ENCODE data around the gene HM13. TPM values are rescaled to one million over a fixed set of nuclear protein-coding genes. Genes with fewer than 3 reads are reported as not detected.

Gene HM13
- total RNA-seq, 1 experiment from 2014 or later, result 69.6 TPM

DNA sequence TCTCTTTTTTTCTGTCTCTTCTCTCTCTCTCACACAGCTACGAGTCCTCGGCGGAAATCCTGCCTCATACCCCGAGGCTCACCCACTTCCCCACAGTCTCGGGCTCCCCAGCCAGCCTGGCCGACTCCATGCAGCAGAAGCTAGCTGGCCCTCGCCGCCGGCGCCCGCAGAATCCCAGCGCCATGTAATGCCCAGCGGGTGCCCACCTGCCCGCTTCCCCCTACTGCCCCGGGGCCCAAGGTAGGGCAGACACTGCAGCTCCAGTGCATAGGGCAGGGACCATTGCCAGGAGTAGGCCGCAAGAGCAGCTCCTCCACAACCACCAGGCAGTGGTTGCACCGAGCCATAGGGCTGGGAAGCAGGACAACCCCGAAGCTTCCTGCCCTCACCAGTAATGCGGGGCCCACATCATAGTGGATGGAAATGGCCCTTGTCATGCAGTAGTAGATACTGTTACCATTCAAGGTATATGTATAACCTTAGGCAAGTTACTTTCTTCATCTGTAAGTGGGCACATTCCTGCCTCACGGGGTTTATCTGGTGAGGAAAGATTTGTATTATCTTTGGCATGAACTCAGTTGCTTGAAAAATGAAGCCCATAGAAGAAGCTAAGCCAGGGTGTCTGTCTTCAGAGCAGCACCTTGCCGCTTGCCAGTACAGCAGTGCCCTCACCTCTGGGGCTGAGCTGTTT is 53.9 kb downstream of the HM13 start:
- Histone ChIP-seq H3K79me2 (ENCODE audit: low read length) (no peaks in the 10 kb centered on the region), H3K4me2 (ENCODE audit: low read depth, low read length, poor library complexity, severe bottlenecking) (no peak overlapping the region), H3K27me3 (ENCODE audit: low read length) (no peaks in the 10 kb centered on the region), H4K20me1 (ENCODE audit: insufficient read depth, low read depth, low read length) (no peaks in the 10 kb centered on the region), H3K36me3 (ENCODE audit: insufficient read depth, low read length) (peaks cover 13% of the 10 kb centered on the region; the same call in 1 of the 2 replicates), H3K9me3 (ENCODE audit: low read length) (no peaks in the 10 kb centered on the region), H3K4me3 (ENCODE audit: low read length) (no peak overlapping the region), H3K4me1 (ENCODE audit: low read length) (peaks cover 11% of the 10 kb centered on the region), H3K9me2 (replicated peaks; ENCODE audit: insufficient read depth, low read length) (no peaks in the 10 kb centered on the region), H3K9ac (ENCODE audit: low read length) (no peak overlapping the region), H3K27ac (ENCODE audit: low read length) (no peak overlapping the region), H2AFZ (ENCODE audit: low read length) (no peak overlapping the region)
- no peak for DNase-seq

DNA sequence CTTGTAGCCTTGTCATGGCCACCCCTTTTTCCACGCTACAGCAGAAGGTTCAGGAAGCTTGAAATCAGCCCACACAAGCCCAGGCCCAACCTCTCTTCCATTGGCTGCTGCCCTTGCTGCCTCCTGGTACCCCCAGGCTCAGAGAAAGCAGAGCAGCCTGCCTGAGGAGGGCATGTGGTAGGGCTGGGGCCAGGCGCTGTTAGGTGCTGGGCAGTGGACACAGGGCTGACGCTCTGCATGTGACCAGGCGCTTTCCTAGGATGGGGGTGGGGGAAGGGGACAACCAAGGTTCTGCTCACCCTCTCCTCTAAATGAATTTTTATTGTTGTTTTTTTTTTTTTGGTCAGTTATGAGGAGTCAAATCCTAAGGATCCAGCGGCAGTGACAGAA is 54.5 kb downstream of the HM13 start:
- no peak overlapping the region for H3K27ac ChIP-seq (ENCODE audit: low read length)
- DNase-seq, result no peak
- no peaks in the 10 kb centered on the region for H3K9me2 ChIP-seq (replicated peaks; ENCODE audit: insufficient read depth, low read length)
- H3K4me1 ChIP-seq (ENCODE audit: low read length), result peaks cover 17% of the 10 kb centered on the region
- H3K79me2 ChIP-seq (ENCODE audit: low read length), result no peaks in the 10 kb centered on the region
- no peak overlapping the region for H3K4me3 ChIP-seq (ENCODE audit: low read length)
- 0 out of 2 replicates have a peak, but pooled peaks cover 10% of the 10 kb centered on the region for H3K36me3 ChIP-seq (ENCODE audit: insufficient read depth, low read length)
- no peaks in the 10 kb centered on the region for H4K20me1 ChIP-seq (ENCODE audit: insufficient read depth, low read depth, low read length)
- H3K9me3 ChIP-seq (ENCODE audit: low read length), result no peaks in the 10 kb centered on the region
- no peaks in the 10 kb centered on the region for H3K27me3 ChIP-seq (ENCODE audit: low read length)
- H2AFZ ChIP-seq (ENCODE audit: low read length), result no peak overlapping the region
- H3K9ac ChIP-seq (ENCODE audit: low read length), result no peak overlapping the region
- no peak overlapping the region for H3K4me2 ChIP-seq (ENCODE audit: low read depth, low read length, poor library complexity, severe bottlenecking)

GRCh38 chr20:31569163-31570020 is 55.1 kb downstream of the HM13 start:
- Histone ChIP-seq H3K4me2 (ENCODE audit: low read depth, low read length, poor library complexity, severe bottlenecking) (no peak overlapping the region), H2AFZ (ENCODE audit: low read length) (no peak overlapping the region), H4K20me1 (ENCODE audit: insufficient read depth, low read depth, low read length) (no peaks in the 10 kb centered on the region), H3K9me2 (replicated peaks; ENCODE audit: insufficient read depth, low read length) (no peaks in the 10 kb centered on the region), H3K79me2 (ENCODE audit: low read length) (no peaks in the 10 kb centered on the region), H3K36me3 (ENCODE audit: insufficient read depth, low read length) (0 out of 2 replicates have a peak, but pooled peaks cover 4% of the 10 kb centered on the region), H3K9ac (ENCODE audit: low read length) (no peak overlapping the region), H3K4me3 (ENCODE audit: low read length) (no peak overlapping the region), H3K27me3 (ENCODE audit: low read length) (no peaks in the 10 kb centered on the region), H3K9me3 (ENCODE audit: low read length) (no peaks in the 10 kb centered on the region), H3K27ac (ENCODE audit: low read length) (no peak overlapping the region), H3K4me1 (ENCODE audit: low read length) (peaks cover 18% of the 10 kb centered on the region)
- DNase-seq, result peak; percentile 81

DNA sequence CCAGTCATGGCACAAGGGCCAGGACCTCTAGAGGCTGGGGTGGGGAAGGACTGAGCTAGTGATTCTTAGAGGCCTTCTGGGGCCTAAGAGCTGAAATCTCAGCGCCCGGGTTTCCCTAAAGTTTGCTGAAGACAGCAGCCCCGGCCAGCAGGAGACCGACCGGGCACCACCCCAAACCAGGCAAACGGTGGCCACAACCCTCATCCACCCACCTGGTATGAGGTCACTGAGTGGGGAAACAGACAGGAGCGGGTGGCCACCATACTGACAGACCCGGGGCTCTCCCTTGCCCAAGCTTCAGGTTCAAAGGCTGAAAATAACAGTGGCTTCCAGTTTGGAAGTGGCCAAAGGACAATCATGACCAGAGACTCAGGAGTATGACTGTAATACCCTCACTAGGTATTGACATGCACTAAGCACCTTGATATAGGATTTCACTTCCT is 55.8 kb downstream of the HM13 start:
- no peak for DNase-seq
- H2AFZ ChIP-seq (ENCODE audit: low read length), result no peak overlapping the region
- H3K9ac ChIP-seq (ENCODE audit: low read length), result no peak overlapping the region
- H3K4me1 ChIP-seq (ENCODE audit: low read length), result peaks cover 18% of the 10 kb centered on the region
- H3K27me3 ChIP-seq (ENCODE audit: low read length), result no peaks in the 10 kb centered on the region
- 0 out of 2 replicates have a peak, but pooled peaks cover 3% of the 10 kb centered on the region for H3K36me3 ChIP-seq (ENCODE audit: insufficient read depth, low read length)
- no peaks in the 10 kb centered on the region for H4K20me1 ChIP-seq (ENCODE audit: insufficient read depth, low read depth, low read length)
- no peaks in the 10 kb centered on the region for H3K9me2 ChIP-seq (replicated peaks; ENCODE audit: insufficient read depth, low read length)
- H3K4me3 ChIP-seq (ENCODE audit: low read length), result no peak overlapping the region
- H3K9me3 ChIP-seq (ENCODE audit: low read length), result no peaks in the 10 kb centered on the region
- no peaks in the 10 kb centered on the region for H3K79me2 ChIP-seq (ENCODE audit: low read length)
- H3K4me2 ChIP-seq (ENCODE audit: low read depth, low read length, poor library complexity, severe bottlenecking), result no peak overlapping the region
- H3K27ac ChIP-seq (ENCODE audit: low read length), result no peak overlapping the region

DNA sequence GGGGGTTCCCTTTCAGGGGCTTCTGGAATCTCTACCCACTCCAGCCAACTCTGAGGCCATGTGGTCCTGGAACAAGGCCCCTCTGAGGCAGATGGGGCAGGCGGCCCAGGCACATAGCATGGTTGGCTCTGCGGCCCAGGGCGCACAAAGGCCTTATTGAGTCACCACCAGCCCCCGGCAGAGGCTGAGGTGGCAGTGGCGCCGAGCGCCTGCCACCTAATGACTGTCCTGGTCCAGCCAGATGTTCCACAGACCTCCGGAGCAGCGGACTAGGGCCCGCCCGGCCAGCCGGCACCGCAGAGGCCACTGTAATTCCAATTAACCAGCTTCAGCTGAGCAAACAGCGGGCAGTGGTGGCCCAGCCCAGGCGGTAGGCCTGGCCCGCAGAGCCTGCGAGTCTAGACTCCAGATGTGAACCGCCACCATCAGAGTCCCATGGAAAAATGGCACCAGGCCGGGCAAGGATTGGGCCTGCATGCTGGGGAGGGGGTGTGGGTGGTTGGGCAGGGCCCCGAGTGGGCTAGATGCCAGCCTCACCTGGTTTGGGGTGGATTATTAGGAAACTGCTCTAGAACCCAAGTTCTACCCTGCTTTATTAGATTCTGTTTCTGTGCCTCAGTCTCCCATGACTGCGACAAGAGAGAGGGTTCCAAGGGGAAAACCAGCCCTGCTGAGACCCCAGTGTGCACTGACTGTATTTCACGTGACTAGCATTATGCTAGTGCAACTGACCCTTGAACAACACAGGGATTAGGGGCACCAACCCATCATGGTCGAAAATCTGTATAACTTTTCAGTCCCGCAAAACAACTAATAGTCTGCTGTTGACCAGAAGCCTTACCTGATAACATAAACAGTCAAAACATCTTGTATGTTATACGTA is 56.7 kb downstream of the HM13 start:
- no peak overlapping the region for H3K4me2 ChIP-seq (ENCODE audit: low read depth, low read length, poor library complexity, severe bottlenecking)
- H3K9me3 ChIP-seq (ENCODE audit: low read length), result no peaks in the 10 kb centered on the region
- no peak for DNase-seq
- no peaks in the 10 kb centered on the region for H4K20me1 ChIP-seq (ENCODE audit: insufficient read depth, low read depth, low read length)
- no peak overlapping the region for H3K4me3 ChIP-seq (ENCODE audit: low read length)
- H2AFZ ChIP-seq (ENCODE audit: low read length), result no peak overlapping the region
- 0 out of 2 replicates have a peak, but pooled peaks cover 3% of the 10 kb centered on the region for H3K36me3 ChIP-seq (ENCODE audit: insufficient read depth, low read length)
- H3K79me2 ChIP-seq (ENCODE audit: low read length), result no peaks in the 10 kb centered on the region
- peaks cover 18% of the 10 kb centered on the region for H3K4me1 ChIP-seq (ENCODE audit: low read length)
- no peaks in the 10 kb centered on the region for H3K27me3 ChIP-seq (ENCODE audit: low read length)
- no peak overlapping the region for H3K27ac ChIP-seq (ENCODE audit: low read length)
- H3K9ac ChIP-seq (ENCODE audit: low read length), result no peak overlapping the region
- no peaks in the 10 kb centered on the region for H3K9me2 ChIP-seq (replicated peaks; ENCODE audit: insufficient read depth, low read length)

- no peak for DNase-seq
Measured at GRCh38 chr20:31572042-31572700, 57.9 kb downstream of the HM13 start.

DNA sequence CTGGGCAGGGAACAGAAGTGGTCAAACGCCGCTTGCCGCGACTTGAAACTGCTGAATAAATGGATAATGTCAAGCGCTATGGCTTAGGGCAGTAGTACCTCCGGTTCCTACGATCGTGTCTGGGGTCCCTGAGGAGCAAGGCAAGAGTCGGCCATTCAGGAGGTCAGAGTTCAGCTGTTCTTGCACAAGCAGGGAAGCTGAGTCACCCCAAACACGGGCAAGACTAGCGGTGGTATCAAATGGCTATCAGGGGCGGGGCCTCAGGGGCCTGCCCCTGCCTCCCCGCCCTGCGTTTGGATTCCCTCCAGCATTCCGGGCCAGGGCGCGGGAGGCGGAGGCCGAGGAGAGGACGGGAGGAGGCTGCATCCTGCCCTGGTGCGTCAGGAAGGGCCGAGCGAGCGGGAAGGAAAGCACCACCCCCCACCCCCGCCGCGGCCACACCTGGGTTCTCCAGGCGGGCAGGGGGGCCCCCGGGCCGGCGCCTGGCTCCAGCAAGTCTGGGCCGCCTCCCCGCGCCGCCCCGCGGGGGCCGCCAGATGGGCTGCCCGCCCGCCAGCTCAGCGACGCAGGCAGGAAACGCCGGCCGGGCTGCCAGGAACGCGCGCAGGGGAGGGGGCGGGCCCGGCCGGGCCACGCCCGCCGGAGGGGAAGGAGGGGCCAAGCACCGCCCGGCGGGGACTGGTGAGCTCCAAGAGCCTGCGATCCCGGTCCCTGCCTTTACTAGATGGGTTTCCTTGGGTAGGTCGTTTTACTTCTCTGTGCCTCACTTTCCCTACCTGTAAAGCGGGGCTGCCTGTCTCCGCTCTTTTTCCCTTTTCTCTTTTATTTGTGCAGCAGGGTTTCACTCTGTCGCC is 58.7 kb downstream of the HM13 start:
- no peaks in the 10 kb centered on the region for H3K9me3 ChIP-seq (ENCODE audit: low read length)

More at GRCh38 chr20:31572042-31572700, 57.9 kb downstream of the HM13 start:
- peaks cover 16% of the 10 kb centered on the region for H3K4me1 ChIP-seq (ENCODE audit: low read length)
- H3K27ac ChIP-seq (ENCODE audit: low read length), result peak overlapping the region; percentile 14; the same call in 1 of the 2 replicates
- no peaks in the 10 kb centered on the region for H3K79me2 ChIP-seq (ENCODE audit: low read length)
- 0 out of 2 replicates have a peak, but pooled peaks cover 3% of the 10 kb centered on the region for H3K36me3 ChIP-seq (ENCODE audit: insufficient read depth, low read length)
- peak overlapping the region; percentile 80; the same call in 1 of the 2 replicates for H2AFZ ChIP-seq (ENCODE audit: low read length)
- no peaks in the 10 kb centered on the region for H3K9me3 ChIP-seq (ENCODE audit: low read length)
- H3K9me2 ChIP-seq (replicated peaks; ENCODE audit: insufficient read depth, low read length), result no peaks in the 10 kb centered on the region
- peak overlapping the region; percentile 77 for H3K4me2 ChIP-seq (ENCODE audit: low read depth, low read length, poor library complexity, severe bottlenecking)
- no peaks in the 10 kb centered on the region for H4K20me1 ChIP-seq (ENCODE audit: insufficient read depth, low read depth, low read length)
- peak overlapping the region; percentile 67 for H3K4me3 ChIP-seq (ENCODE audit: low read length)
- H3K9ac ChIP-seq (ENCODE audit: low read length), result peak overlapping the region; percentile 81
- H3K27me3 ChIP-seq (ENCODE audit: low read length), result no peaks in the 10 kb centered on the region

More for the DNA sequence above, 58.7 kb downstream of the HM13 start:
- Histone ChIP-seq H3K4me1 (ENCODE audit: low read length) (peaks cover 16% of the 10 kb centered on the region), H3K4me2 (ENCODE audit: low read depth, low read length, poor library complexity, severe bottlenecking) (peak overlapping the region; percentile 77), H3K9ac (ENCODE audit: low read length) (peak overlapping the region; percentile 81), H3K79me2 (ENCODE audit: low read length) (no peaks in the 10 kb centered on the region), H3K27me3 (ENCODE audit: low read length) (no peaks in the 10 kb centered on the region), H2AFZ (ENCODE audit: low read length) (peak overlapping the region; percentile 80; the same call in 1 of the 2 replicates), H3K36me3 (ENCODE audit: insufficient read depth, low read length) (0 out of 2 replicates have a peak, but pooled peaks cover 3% of the 10 kb centered on the region), H4K20me1 (ENCODE audit: insufficient read depth, low read depth, low read length) (no peaks in the 10 kb centered on the region), H3K9me2 (replicated peaks; ENCODE audit: insufficient read depth, low read length) (no peaks in the 10 kb centered on the region), H3K27ac (ENCODE audit: low read length) (peak overlapping the region; percentile 14; the same call in 1 of the 2 replicates), H3K4me3 (ENCODE audit: low read length) (peak overlapping the region; percentile 67)
- peak; percentile 94 for DNase-seq

Data from Karpas-422 (cell line).